ENCODE measurements around the gene COL23A1. TPM values are rescaled to one million over a fixed set of nuclear protein-coding genes. Genes with fewer than 3 reads are reported as not detected.

The COL23A1 gene
- total and polyA plus RNA-seq, 4 donors, result 0.36 to 1.5 (median 1.1) TPM; not detected in 1

GRCh38 chr5:178545941-178546674 is 44.1 kb downstream of the COL23A1 start:
- no peaks in the 10 kb centered on the region for H3K27me3 ChIP-seq (ENCODE audit: control insufficient read depth in 1 of 2, insufficient read depth in 2 of 2, low read length in 1 of 2)
- no peak for ATAC-seq (ENCODE audit: low FRiP score)

GRCh38 chr5:178545176-178545575 is 45.0 kb downstream of the COL23A1 start:
- Histone ChIP-seq H3K9me3 (ENCODE audit: control insufficient read depth, low read length) (no peaks in the 10 kb centered on the region), H3K4me3 (ENCODE audit: low read length in 2 of 2) (no peak overlapping the region), H3K27ac (ENCODE audit: low read depth in 1 of 2, low read length in 2 of 2) (no peak overlapping the region), H3K4me1 (ENCODE audit: control insufficient read depth in 1 of 2, insufficient read depth in 2 of 2, low read length in 2 of 2) (no peaks in the 10 kb centered on the region), H3K27me3 (ENCODE audit: control insufficient read depth in 1 of 2, insufficient read depth in 2 of 2, low read length in 1 of 2) (no peaks in the 10 kb centered on the region), H3K36me3 (ENCODE audit: control insufficient read depth in 1 of 2, insufficient read depth in 2 of 2, low read length in 1 of 2) (no peaks in the 10 kb centered on the region)
- 75 to 77% methylated on average over 9 of the region's 9 CpGs for WGBS, 2 donors
- ATAC-seq (ENCODE audit: low FRiP score) (no peak), DNase-seq (peak; percentile 17 to 73)
- intact Hi-C loops (cut with DNase I), result no loop called here

More at GRCh38 chr5:178545941-178546674, 44.1 kb downstream of the COL23A1 start:
- H3K4me3 ChIP-seq (ENCODE audit: low read length in 2 of 2), result no peak overlapping the region
- WGBS, 2 donors, result 96 to 98% methylated on average over 16 of the region's 16 CpGs
- no peaks in the 10 kb centered on the region for H3K36me3 ChIP-seq (ENCODE audit: control insufficient read depth in 1 of 2, insufficient read depth in 2 of 2, low read length in 1 of 2)
- no peaks in the 10 kb centered on the region for H3K4me1 ChIP-seq (ENCODE audit: control insufficient read depth in 1 of 2, insufficient read depth in 2 of 2, low read length in 2 of 2)
- peak; percentile 33 to 61 for DNase-seq
- intact Hi-C loops (cut with DNase I), result no loop called here
- no peak overlapping the region for H3K27ac ChIP-seq (ENCODE audit: low read depth in 1 of 2, low read length in 2 of 2)
- H3K9me3 ChIP-seq (ENCODE audit: control insufficient read depth, low read length), result no peaks in the 10 kb centered on the region

DNA sequence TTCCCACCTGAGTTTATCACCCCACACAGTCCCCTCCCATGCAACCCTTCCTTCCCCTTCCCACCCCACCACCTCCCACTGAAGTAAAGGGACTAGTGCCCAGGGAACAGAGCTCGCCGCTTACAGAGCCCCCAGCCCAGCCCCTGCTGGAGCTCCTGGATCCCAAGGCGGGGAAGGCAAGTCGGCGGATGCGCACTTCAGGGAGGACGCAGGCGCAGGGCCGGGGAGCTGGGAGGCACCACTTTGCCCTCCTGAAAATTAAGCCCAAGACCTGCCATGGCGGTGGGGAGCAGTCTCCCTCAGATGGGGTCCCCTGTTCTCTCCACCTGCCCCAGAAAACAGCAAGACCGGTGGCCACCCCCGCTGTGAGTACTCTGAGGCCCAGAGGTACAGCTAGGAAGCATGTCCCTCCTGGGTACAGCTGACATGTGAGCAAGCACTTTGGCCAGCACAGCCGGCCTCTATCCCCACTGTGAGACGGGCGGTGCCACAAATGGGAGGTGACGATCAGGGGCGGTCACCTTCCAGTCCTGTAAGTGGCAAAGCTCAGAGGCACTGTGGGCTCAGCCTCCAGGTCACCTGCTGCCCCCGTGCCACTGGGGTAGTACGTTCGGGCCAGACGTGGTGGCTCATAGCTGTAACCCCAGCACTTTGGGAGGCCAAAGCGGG is 45.9 kb downstream of the COL23A1 start:
- ATAC-seq (ENCODE audit: low FRiP score) (no peak), DNase-seq (peak; percentile 29 to 67)
- Histone ChIP-seq H3K9me3 (ENCODE audit: control insufficient read depth, low read length) (no peaks in the 10 kb centered on the region), H3K4me1 (ENCODE audit: control insufficient read depth in 1 of 2, insufficient read depth in 2 of 2, low read length in 2 of 2) (no peaks in the 10 kb centered on the region), H3K27ac (ENCODE audit: low read depth in 1 of 2, low read length in 2 of 2) (no peak overlapping the region), H3K27me3 (ENCODE audit: control insufficient read depth in 1 of 2, insufficient read depth in 2 of 2, low read length in 1 of 2) (no peaks in the 10 kb centered on the region), H3K4me3 (ENCODE audit: low read length in 2 of 2) (no peak overlapping the region), H3K36me3 (ENCODE audit: control insufficient read depth in 1 of 2, insufficient read depth in 2 of 2, low read length in 1 of 2) (no peaks in the 10 kb centered on the region)
- WGBS, 2 donors, result 96 to 98% methylated on average over 22 of the region's 22 CpGs
- intact Hi-C loops (cut with DNase I), result no loop called here

DNA sequence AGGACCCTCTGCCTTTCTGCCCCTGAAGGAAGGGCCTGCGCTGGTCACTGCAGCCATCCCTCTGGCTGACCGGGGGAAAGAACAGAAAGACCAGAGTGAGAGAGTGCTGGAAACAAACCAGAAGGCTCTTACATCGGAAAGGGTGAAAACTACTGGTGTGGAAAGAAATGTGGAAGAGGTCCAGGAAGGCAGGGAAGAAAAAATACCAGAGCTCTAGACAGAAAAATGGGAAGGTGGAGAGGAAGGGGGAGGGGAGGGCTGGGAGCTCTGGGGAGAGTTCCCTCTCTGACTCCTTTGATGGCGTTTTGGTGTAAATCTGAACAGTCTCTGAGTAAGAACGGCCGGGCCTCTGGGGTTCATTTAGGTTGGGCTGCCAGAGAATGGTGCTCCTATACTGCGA is 47.7 kb downstream of the COL23A1 start:
- H3K27ac ChIP-seq (ENCODE audit: low read depth in 1 of 2, low read length in 2 of 2), result no peak overlapping the region
- H3K9me3 ChIP-seq (ENCODE audit: control insufficient read depth, low read length), result no peaks in the 10 kb centered on the region
- no peaks in the 10 kb centered on the region for H3K4me1 ChIP-seq (ENCODE audit: control insufficient read depth in 1 of 2, insufficient read depth in 2 of 2, low read length in 2 of 2)
- no peaks in the 10 kb centered on the region for H3K27me3 ChIP-seq (ENCODE audit: control insufficient read depth in 1 of 2, insufficient read depth in 2 of 2, low read length in 1 of 2)
- WGBS, 2 donors, result 14 to 17% methylated on average over 7 of the region's 7 CpGs
- DNase-seq, result peak; percentile 33 to 55
- H3K4me3 ChIP-seq (ENCODE audit: low read length in 2 of 2), result no peak overlapping the region
- no peak for ATAC-seq (ENCODE audit: low FRiP score)
- intact Hi-C loops (cut with DNase I), result no loop called here
- no peaks in the 10 kb centered on the region for H3K36me3 ChIP-seq (ENCODE audit: control insufficient read depth in 1 of 2, insufficient read depth in 2 of 2, low read length in 1 of 2)

GRCh38 chr5:178540526-178540925 is 49.7 kb downstream of the COL23A1 start:
- no peak overlapping the region for H3K27ac ChIP-seq (ENCODE audit: low read depth in 1 of 2, low read length in 2 of 2)
- DNase-seq (peak in 1 of 2 donors; percentile 26), ATAC-seq (ENCODE audit: low FRiP score) (no peak)
- intact Hi-C loops (cut with DNase I), result no loop called here
- 90 to 96% methylated on average over 6 of the region's 6 CpGs for WGBS, 2 donors
- H3K36me3 ChIP-seq (ENCODE audit: control insufficient read depth in 1 of 2, insufficient read depth in 2 of 2, low read length in 1 of 2), result no peaks in the 10 kb centered on the region
- H3K4me3 ChIP-seq (ENCODE audit: low read length in 2 of 2), result no peak overlapping the region
- no peaks in the 10 kb centered on the region for H3K27me3 ChIP-seq (ENCODE audit: control insufficient read depth in 1 of 2, insufficient read depth in 2 of 2, low read length in 1 of 2)
- H3K9me3 ChIP-seq (ENCODE audit: control insufficient read depth, low read length), result no peaks in the 10 kb centered on the region
- H3K4me1 ChIP-seq (ENCODE audit: control insufficient read depth in 1 of 2, insufficient read depth in 2 of 2, low read length in 2 of 2), result no peaks in the 10 kb centered on the region

DNA sequence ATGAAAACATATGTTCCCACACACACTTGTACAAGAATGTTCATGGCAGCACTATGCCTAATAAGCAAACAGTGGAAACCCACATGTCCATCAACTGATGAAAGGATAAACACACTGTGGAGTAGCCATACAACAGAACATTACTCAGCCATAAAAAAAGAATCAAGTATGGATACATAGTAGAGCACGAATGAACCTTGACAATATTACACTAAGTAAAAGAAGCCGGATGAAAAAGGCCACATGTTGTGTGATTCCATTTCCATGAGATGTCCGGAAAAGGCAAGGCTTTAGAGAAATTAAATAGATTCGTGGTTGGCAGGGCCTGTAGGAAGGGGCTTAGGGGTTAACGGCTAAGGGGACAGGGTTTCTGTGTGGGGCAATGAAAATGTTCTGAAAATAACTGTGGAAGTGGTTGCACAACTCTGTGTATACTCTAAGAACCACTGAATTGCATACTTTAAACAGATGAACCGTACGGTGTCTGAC is 51.4 kb downstream of the COL23A1 start:
- DNase-seq (no peak), ATAC-seq (ENCODE audit: low FRiP score) (no peak)
- Histone ChIP-seq H3K4me3 (ENCODE audit: low read length in 2 of 2) (no peak overlapping the region), H3K36me3 (ENCODE audit: control insufficient read depth in 1 of 2, insufficient read depth in 2 of 2, low read length in 1 of 2) (no peaks in the 10 kb centered on the region), H3K27ac (ENCODE audit: low read depth in 1 of 2, low read length in 2 of 2) (no peak overlapping the region), H3K4me1 (ENCODE audit: control insufficient read depth in 1 of 2, insufficient read depth in 2 of 2, low read length in 2 of 2) (no peaks in the 10 kb centered on the region), H3K9me3 (ENCODE audit: control insufficient read depth, low read length) (no peaks in the 10 kb centered on the region), H3K27me3 (ENCODE audit: control insufficient read depth in 1 of 2, insufficient read depth in 2 of 2, low read length in 1 of 2) (no peaks in the 10 kb centered on the region)
- intact Hi-C loops (cut with DNase I), result no loop called here
- 87 to 88% methylated on average over 7 of the region's 7 CpGs for WGBS, 2 donors

DNA sequence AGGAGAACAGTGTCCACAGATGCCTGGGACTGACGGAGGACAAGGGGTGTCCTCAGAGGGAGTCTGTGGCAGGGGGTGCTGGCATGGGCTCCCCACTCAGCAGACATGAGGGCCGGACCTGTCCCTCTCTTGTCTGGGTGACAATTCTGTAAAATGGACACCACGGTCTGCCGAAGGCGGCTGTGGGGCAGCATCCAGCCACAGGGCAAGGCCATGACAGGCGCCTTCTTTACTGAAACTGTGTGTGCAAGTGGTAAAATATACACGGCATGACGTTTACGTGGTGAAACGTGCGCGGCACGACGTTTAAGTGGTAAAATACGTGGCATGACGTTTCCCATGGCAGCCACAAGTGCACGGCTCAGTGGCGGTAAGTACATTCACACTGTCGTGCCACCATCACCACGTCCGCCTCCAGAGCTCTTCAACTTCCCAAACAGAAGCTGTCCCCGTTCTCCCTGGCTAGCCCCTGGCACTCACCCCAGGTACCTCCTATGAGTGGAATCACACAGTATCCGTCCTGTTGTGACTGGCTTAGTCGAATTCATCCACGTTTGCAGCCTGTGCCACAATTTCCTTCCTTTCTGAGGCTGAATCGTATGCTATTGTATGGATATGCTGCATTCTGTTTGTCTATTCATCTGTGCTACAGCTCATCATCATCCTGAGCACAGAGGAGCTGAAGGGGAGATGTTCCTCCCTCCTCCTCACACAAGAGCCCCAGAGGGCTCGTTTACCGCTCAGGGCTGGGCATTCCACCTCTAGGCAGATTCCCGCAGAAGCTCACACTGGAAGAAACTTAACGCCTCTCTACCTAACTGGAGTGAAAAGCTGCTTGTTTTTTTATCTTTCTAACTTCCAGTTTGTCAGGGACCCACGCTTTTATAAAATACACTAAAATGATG is 52.5 kb downstream of the COL23A1 start:
- no peak overlapping the region for H3K4me3 ChIP-seq (ENCODE audit: low read length in 2 of 2)
- 90 to 91% methylated on average over 31 of the region's 31 CpGs for WGBS, 2 donors
- intact Hi-C loops (cut with DNase I), result no loop called here
- DNase-seq (peak in 1 of 2 donors; percentile 68), ATAC-seq (ENCODE audit: low FRiP score) (no peak)
- no peaks in the 10 kb centered on the region for H3K36me3 ChIP-seq (ENCODE audit: control insufficient read depth in 1 of 2, insufficient read depth in 2 of 2, low read length in 1 of 2)
- no peaks in the 10 kb centered on the region for H3K4me1 ChIP-seq (ENCODE audit: control insufficient read depth in 1 of 2, insufficient read depth in 2 of 2, low read length in 2 of 2)
- H3K27me3 ChIP-seq (ENCODE audit: control insufficient read depth in 1 of 2, insufficient read depth in 2 of 2, low read length in 1 of 2), result no peaks in the 10 kb centered on the region
- H3K27ac ChIP-seq (ENCODE audit: low read depth in 1 of 2, low read length in 2 of 2), result no peak overlapping the region
- H3K9me3 ChIP-seq (ENCODE audit: control insufficient read depth, low read length), result no peaks in the 10 kb centered on the region

DNA sequence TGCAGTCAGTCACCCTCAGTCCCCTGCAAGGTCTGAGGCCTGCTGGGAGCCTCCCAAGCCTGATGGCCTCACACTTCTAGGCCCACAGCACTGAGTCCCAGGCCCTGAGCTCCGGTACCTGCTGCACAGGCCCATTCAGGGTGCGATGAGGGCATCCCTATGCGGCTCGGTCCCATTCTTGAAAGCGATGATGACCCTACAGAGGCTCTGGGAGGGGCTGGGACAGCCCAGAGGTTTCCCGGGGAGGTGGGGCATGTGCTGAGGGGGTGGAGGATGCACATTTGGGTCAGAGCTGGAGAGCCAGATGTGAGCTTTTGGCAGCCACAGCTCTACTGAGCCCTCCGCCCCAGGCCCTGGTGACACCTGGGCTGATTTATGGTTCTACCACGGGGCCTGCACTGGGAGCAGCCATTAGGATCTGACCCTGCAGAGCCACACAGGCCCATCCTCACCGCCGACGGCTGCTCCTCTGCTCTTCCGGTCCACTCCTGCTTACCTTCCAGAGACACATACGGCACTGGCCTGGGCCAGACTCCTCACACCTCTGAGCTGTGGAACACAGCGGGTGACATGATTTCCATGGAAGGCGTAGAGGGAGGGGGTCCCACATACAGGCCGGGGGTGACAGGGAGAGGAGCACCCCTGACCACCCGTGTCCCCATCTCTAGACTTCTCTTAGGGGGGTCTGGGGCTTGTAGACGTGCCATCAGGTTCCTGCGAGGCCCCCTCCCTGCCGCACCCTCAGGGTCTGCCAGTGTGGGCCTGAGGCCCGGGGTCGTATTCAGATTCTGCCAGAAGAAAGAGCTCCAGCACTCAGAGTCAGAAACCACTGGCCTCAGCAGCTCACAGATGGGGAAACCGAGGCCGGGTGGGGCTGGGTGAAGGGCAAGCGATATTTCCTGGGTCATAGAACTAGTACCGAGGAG is 53.4 kb downstream of the COL23A1 start:
- Histone ChIP-seq H3K36me3 (ENCODE audit: control insufficient read depth in 1 of 2, insufficient read depth in 2 of 2, low read length in 1 of 2) (no peaks in the 10 kb centered on the region), H3K4me3 (ENCODE audit: low read length in 2 of 2) (no peak overlapping the region), H3K27ac (ENCODE audit: low read depth in 1 of 2, low read length in 2 of 2) (no peak overlapping the region), H3K4me1 (ENCODE audit: control insufficient read depth in 1 of 2, insufficient read depth in 2 of 2, low read length in 2 of 2) (no peaks in the 10 kb centered on the region), H3K27me3 (ENCODE audit: control insufficient read depth in 1 of 2, insufficient read depth in 2 of 2, low read length in 1 of 2) (no peaks in the 10 kb centered on the region), H3K9me3 (ENCODE audit: control insufficient read depth, low read length) (no peaks in the 10 kb centered on the region)
- DNase-seq (peak in 1 of 2 donors; percentile 67), ATAC-seq (ENCODE audit: low FRiP score) (no peak)
- intact Hi-C loops (cut with DNase I), result no loop called here
- 87 to 89% methylated on average over 26 of the region's 26 CpGs for WGBS, 2 donors
